HG02938 (cell line): ENCODE measurements around the gene SUMO3.
A peak's percentile ranks its signal among the peaks of the same experiment; 100 is the strongest.

ENCODE experiments used
- ATAC-seq: cut with Tn5 transposase; IDR thresholded peaks from one replicate; pipeline ENCODE4 v1.9.1; 2021; ENCODE audit warnings: mild to moderate bottlenecking, moderate library complexity; ENCODE audit not compliant: unreplicated experiment

The SUMO3 gene

DNA sequence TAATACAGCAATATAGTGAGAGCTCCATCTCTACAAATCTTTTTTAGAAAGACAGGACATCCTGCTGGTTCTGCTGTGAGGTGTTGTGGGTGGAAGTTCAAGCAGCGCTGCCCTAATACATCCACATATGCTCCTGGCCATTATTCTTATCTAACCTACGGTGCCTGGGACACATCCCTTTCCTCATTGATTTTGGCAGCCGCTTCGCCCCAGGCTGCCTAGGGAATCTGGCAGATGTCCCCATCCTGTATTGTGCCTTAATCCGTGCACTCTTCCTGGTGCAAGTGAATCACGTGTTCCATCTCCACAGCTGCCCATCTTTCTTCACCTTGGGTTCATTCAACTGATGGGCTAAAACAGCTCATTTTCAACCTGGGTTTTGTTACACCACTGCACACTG is 13.1 kb downstream of the SUMO3 start:
- no peak for ATAC-seq

DNA sequence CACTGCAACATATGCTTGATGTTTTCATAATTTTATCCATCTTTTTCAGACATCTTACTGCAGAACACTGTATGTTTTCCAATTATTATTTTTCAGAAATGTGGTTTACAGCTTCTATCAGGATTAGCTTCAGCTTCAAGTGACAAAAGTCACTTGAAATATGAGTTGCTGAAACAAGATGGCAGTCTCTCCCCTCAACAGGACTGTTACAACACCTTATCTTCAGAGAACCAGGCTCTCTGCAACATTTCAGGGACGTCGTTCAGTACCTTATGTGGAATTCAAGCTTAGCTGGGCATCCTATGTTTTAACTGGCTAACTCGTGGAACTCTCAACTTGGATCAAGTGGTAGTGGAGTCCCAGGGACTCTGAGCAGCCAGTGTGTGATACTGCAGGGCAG is 14.2 kb downstream of the SUMO3 start:
- no peak for ATAC-seq

- no peak for ATAC-seq
These were observed 15.3 kb downstream of the SUMO3 start for GRCh38 chr21:44802396-44803153.

GRCh38 chr21:44801468-44802395 is 16.1 kb downstream of the SUMO3 start, which contains the start of gene UBE2G2:
UBE2G2 (minus strand) TSS chr21:44801820; CDS start chr21:44801748, 72 bp downstream.
- ATAC-seq = peak; percentile 63

DNA sequence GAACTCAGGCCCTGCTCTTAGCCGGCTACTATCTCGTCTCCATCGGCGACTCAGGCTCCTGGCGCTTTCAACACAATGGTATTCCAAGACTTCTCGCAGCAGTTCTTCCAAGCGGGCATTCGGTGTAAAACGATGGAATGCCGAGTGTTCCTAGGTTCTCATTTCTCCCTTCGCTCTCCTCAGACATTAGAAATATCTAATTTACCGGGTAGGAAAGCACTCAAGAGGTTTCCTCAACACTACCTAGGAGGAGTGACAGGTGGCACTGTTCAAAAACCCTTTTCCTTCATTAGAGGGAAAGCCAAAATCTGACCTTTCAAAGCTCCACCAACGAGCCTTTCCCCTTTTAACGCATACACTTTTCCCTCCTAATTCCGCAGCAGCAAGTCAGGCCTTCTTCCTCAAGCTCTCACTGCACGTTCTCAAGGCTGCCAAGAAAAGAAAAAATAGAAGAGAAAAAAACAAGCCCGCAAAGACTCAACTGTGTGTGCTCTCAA is 16.8 kb downstream of the SUMO3 start:
- peak; percentile 29 for ATAC-seq

GRCh38 chr21:44800103-44800502 is 17.8 kb downstream of the SUMO3 start:
- ATAC-seq = no peak

DNA sequence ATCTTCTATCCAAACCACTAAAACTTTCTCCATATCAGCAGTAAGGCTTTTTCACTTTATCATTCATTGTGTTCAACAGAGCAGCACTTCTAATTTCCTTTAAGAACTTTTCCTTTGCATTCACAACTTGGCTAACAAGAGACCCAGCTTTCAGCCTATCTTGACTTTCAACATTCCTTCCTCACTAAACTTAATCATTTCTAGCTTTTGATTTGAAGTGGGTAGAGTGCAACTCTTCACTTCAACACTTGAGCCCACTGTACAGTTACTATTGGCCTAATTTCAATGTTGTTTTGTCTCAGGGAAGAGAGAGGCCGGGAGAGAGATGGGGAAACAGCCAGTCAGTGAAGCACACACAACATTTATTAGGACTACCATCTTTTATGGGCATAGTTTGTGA is 18.2 kb downstream of the SUMO3 start:
- ATAC-seq = no peak

- no peak for ATAC-seq
These were observed 20.1 kb downstream of the SUMO3 start for GRCh38 chr21:44797775-44798174.

GRCh38 chr21:44795342-44795741 is 22.5 kb downstream of the SUMO3 start:
- no peak for ATAC-seq

DNA sequence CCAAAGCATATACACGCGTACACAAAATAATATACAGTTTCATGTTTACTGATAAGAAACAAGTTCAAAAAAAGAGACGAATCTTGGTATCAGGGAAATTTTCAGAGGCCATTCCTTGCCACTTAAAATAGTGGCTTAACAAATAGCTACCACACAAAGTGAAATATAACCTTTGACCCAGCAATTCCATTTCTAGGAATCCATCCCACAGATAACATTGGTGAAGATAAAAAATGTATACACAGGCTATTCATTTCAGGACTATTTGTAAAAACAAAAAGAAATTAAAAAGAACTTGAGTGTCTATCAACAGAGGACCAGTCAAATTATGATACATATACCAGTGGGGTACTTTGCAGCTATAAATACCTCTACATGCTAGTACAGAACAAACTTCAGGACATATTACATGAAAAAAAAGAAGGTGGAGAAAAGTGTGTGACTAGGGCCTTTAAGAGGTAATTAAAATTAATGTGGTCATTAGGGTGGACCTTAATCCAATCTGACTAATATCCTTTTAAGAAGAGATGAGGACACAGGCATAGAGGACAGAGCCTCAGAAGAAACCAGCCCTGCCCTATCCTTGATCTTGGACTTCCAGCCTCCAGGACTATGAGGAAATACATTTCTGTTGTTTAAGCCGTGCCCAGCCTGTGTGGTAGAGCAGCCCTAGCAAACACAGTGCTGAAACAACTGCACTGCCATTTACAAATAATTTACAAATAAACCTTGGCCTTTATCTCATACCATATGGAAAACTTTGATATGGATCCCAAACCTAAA is 24.1 kb downstream of the SUMO3 start:
- no peak for ATAC-seq

DNA sequence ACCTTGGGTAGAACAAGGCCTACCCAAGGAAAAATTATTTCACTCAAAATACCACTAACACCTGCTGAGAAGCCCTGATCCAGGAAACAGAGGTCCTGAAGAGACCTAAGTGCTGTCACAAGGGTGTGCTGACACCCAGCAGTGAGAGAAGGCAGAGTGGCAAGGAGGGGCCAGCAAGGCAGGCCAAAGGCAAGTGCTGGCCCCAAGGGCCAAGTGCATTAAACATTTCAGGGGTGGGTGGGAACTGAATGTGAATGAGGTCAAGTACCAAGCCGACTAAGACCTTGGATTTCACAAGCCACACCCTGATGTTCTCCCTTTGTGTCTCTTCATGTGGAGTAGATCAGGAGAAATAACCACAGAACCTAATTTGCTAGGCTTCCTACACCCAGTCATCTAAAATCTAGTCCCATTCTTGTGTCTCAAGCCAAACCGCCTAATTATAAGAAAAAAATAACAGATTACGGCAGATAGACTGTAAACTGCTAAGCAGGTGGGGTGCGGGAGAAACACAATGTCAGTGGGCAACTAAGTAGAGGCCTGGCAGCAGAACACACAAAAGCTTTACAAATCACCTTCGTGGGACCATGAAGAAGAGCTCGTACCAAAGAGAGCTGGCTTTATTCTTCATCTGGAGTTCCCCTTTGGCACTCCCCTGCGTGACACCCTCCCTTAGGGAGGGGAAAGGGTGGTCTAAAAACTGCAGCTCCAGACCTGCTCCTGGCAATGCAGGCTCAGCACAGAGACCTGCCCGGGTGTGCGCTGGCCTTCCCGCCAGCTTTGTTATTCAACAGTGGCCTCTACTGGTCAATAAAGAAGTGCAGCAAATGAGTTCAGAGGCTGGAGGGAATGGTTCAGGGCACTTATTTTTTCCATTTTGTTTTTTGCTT is 24.9 kb downstream of the SUMO3 start:
- ATAC-seq = no peak

DNA sequence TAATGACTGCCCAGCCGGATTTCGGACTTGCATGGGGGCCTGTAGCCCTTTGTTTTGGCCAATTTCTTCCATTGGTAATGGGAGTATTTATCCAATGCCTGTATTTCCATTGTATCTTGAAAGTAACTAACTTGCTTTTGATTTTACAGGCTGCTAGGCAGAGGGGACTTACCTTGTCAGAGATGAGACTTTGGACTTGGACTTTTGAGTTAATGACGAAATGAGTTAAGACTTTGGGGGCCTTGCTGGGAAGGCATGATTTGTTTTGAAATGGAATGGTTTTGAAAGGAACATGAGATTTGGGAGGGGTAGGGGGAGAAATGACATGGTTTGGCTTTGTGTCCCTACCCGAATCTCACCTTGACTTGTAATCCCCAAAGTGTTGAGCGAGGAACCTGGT is 25.9 kb downstream of the SUMO3 start:
- ATAC-seq = no peak

- ATAC-seq = no peak
These were observed 26.6 kb downstream of the SUMO3 start for GRCh38 chr21:44791246-44791645.

- ATAC-seq = no peak
These were observed 27.5 kb downstream of the SUMO3 start for GRCh38 chr21:44790368-44790767.

DNA sequence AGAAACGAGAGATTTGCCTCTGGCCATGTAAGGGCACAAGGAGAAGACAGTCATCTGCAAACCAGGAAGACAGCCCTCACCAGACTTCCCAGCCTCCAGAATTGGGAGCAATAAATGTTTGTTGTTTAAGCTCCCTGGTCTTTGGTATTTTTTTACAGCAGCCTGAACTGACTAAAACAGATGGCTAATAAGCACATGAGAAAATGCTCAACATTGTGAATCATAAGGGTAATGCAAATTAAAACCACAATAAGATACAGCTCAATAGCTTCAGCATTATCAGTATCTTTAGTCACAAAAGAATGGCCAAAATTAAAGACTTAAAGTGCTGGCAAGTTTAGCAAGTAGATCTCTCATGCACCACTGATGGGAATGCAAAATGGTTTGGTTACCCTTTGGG is 28.0 kb downstream of the SUMO3 start:
- ATAC-seq = no peak

DNA sequence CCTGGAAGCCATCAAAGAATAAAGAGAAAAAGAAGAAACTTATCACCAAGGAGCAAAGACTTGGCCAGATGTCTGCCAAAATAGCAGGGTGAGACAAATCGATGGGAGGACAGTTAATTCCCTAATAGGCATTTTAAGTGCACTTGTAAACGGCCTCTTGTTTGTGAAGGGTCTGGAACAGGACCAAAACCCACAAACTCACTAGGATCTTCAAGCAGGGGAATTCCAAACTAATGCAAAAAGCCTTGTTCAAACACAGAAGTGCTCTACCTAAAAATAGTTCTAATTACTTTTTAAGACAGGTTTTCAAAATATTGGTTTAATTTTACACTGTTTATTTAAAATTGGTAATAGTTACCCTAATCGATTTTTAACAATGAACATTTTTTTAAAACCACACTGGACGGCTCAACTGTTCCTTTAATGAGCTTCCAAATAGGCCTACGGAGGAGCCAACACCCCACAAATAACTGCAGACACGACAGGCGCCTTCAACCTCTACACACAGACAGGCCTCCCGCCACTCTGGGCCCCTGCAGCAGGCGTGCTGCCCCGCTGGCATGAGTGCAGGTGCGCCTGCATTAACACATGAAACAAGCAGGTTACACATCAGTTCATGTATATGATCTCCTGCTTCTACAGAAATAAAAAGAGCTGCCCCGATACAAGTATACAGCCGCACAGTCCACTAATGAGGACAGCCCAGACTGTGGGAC is 32.1 kb downstream of the SUMO3 start:
- ATAC-seq = no peak

DNA sequence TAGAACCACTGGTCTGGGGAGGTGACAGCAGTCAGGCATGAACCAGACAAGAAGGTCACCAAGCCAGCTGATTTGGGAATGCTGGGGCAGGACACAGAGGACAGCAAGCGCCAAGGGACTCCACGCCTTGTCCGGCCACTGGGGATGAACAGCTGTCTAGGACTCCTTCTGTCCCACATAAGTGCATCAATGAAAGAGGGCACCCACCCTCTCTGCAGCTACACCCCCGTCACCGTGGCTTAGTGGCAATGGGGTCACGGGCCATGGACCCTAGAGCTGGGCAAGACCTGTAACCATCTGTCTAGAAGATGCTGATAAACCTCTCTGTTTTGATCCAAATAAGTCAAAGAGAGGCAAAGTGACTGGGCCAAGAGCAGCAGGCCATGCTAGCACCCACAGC is 33.1 kb downstream of the SUMO3 start:
- no peak for ATAC-seq

- ATAC-seq = no peak
These were observed 34.7 kb downstream of the SUMO3 start for GRCh38 chr21:44783020-44783696.
